HEK293 (cell line): ENCODE results near the gene RUFY2.

Source experiments
- CTCF ChIA-PET: fragments of 350-600 bp; formaldehyde crosslinking; extraction: SDS; loops from one replicate; lab custom pipeline; 2021; ENCODE audit warnings: antibody characterized with exemption; lab: Yijun Ruan, JAX
- POLR2A ChIA-PET: fragments of 300-600 bp; formaldehyde crosslinking; extraction: SDS; loops from one replicate; lab custom pipeline; 2020; ENCODE audit warnings: antibody characterized with exemption, inconsistent platforms; lab: Yijun Ruan, JAX
- H3K27ac ChIP-seq: fragments of 200-500 bp; sonication (Bioruptor generic); 2 replicates; pipeline ENCODE4 v1.5.1; 2014; ENCODE audit warnings: low read depth, low read length, control low read depth, inconsistent platforms; ENCODE audit errors: extremely low read depth
- H3K36me3 ChIP-seq, 2 experiments: fragments of 200-500 bp in 1 of 2; sonication (Bioruptor generic) in 1 of 2; 1 replicate in 1 of 2; 2 replicates in 1 of 2; pipeline ENCODE4 v1.5.1; 2014 to 2017; ENCODE audit warnings: inconsistent platforms in 2 of 2, low read length in 2 of 2; ENCODE audit not compliant: control insufficient read depth in 2 of 2, insufficient read depth in 1 of 2
- H3K4me1 ChIP-seq: fragments of 200-500 bp; sonication (Bioruptor generic); 2 replicates; pipeline ENCODE4 v1.5.1; 2014; ENCODE audit warnings: mild to moderate bottlenecking, low read length, inconsistent platforms; ENCODE audit not compliant: control insufficient read depth, insufficient read depth
- H3K4me3 ChIP-seq: 2 replicates; pipeline ENCODE4 v1.5.1; 2011; ENCODE audit warnings: low read depth, mild to moderate bottlenecking, control low read depth, low read length, moderate library complexity
- H3K9me3 ChIP-seq: fragments of 200-500 bp; sonication (Bioruptor generic); 2 replicates; pipeline ENCODE4 v1.5.1; 2014; ENCODE audit warnings: low read depth, low read length, inconsistent platforms; ENCODE audit not compliant: control insufficient read depth, insufficient read depth
- GLI4 ChIP-seq: fragments of 450-650 bp; formaldehyde crosslinking; IDR thresholded peaks from 2 replicates; pipeline ENCODE4 v1.5.1; 2016; ENCODE audit warnings: missing biosample characterization, missing genetic modification characterization
- IKZF3 ChIP-seq: fragments of 450-650 bp; IDR thresholded peaks from 2 replicates; pipeline ENCODE4 v1.5.0; 2018; ENCODE audit warnings: missing biosample characterization, mild to moderate bottlenecking, missing genetic modification characterization, moderate library complexity
- KLF8 ChIP-seq: fragments of 450-650 bp; formaldehyde crosslinking; IDR thresholded peaks from 2 replicates; pipeline ENCODE4 v1.5.1; 2016; ENCODE audit warnings: missing biosample characterization, missing genetic modification characterization
- MZF1 ChIP-seq: fragments of 450-650 bp; formaldehyde crosslinking; IDR thresholded peaks from 2 replicates; pipeline ENCODE4 v1.5.1; 2017; ENCODE audit warnings: missing biosample characterization, missing genetic modification characterization, borderline replicate concordance
- YY1 ChIP-seq: fragments of 450-650 bp; formaldehyde crosslinking; IDR thresholded peaks from 2 replicates; pipeline ENCODE4 v1.5.1; 2018; ENCODE audit warnings: missing biosample characterization, missing genetic modification characterization
- ZBTB17 ChIP-seq: fragments of 450-650 bp; formaldehyde crosslinking; IDR thresholded peaks from 2 replicates; pipeline ENCODE4 v1.5.1; 2016; ENCODE audit warnings: missing biosample characterization, missing genetic modification characterization
- ZBTB48 ChIP-seq: fragments of 450-650 bp; formaldehyde crosslinking; IDR thresholded peaks from 2 replicates; pipeline ENCODE4 v1.5.1; 2016; ENCODE audit warnings: missing biosample characterization, missing genetic modification characterization
- ZBTB7A ChIP-seq: fragments of 450-650 bp; formaldehyde crosslinking; IDR thresholded peaks from 2 replicates; pipeline ENCODE4 v1.5.1; 2016; ENCODE audit warnings: low read depth, missing biosample characterization, missing genetic modification characterization
- ZFP37 ChIP-seq: fragments of 450-650 bp; formaldehyde crosslinking; IDR thresholded peaks from 2 replicates; pipeline ENCODE4 v1.5.1; 2016; ENCODE audit warnings: missing biosample characterization, missing genetic modification characterization
- ZNF121 ChIP-seq: fragments of 450-650 bp; formaldehyde crosslinking; IDR thresholded peaks from 2 replicates; pipeline ENCODE4 v1.5.1; 2016; ENCODE audit warnings: missing biosample characterization, missing genetic modification characterization
- ZNF223 ChIP-seq: fragments of 450-650 bp; formaldehyde crosslinking; IDR thresholded peaks from 2 replicates; pipeline ENCODE4 v1.5.1; 2016; ENCODE audit warnings: missing biosample characterization, missing genetic modification characterization
- ZNF433 ChIP-seq: fragments of 450-650 bp; formaldehyde crosslinking; IDR thresholded peaks from 2 replicates; pipeline ENCODE4 v1.5.1; 2016; ENCODE audit warnings: missing biosample characterization, missing genetic modification characterization, low read depth
- ZNF654 ChIP-seq: fragments of 450-650 bp; formaldehyde crosslinking; IDR thresholded peaks from 2 replicates; pipeline ENCODE4 v1.5.1; 2016; ENCODE audit warnings: low read depth, missing biosample characterization, missing genetic modification characterization
- ZNF670 ChIP-seq: fragments of 450-650 bp; formaldehyde crosslinking; IDR thresholded peaks from 2 replicates; pipeline ENCODE4 v1.5.1; 2016; ENCODE audit warnings: missing biosample characterization, missing genetic modification characterization, low read depth
- TF ChIP-seq, protein P1 (sequence below): fragments of 450-650 bp; formaldehyde crosslinking; IDR thresholded peaks from 2 replicates; pipeline ENCODE4 v1.5.1; 2016; ENCODE audit warnings: missing biosample characterization, missing genetic modification characterization
- TF ChIP-seq, protein P2 (sequence below): fragments of 450-650 bp; formaldehyde crosslinking; IDR thresholded peaks from 2 replicates; pipeline ENCODE4 v1.5.1; 2016; ENCODE audit warnings: missing biosample characterization, missing genetic modification characterization
- TF ChIP-seq, protein P3 (sequence below): fragments of 450-650 bp; formaldehyde crosslinking; IDR thresholded peaks from 2 replicates; pipeline ENCODE4 v1.5.1; 2017; ENCODE audit warnings: missing biosample characterization, missing genetic modification characterization
- TF ChIP-seq, protein P4 (sequence below): fragments of 450-650 bp; formaldehyde crosslinking; IDR thresholded peaks from 2 replicates; pipeline ENCODE4 v1.5.1; 2017; ENCODE audit warnings: missing biosample characterization, missing genetic modification characterization
- TF ChIP-seq, protein P5 (sequence below): fragments of 450-650 bp; formaldehyde crosslinking; IDR thresholded peaks from 2 replicates; pipeline ENCODE4 v1.5.1; 2016; ENCODE audit warnings: missing biosample characterization, missing genetic modification characterization

RUFY2 gene

DNA sequence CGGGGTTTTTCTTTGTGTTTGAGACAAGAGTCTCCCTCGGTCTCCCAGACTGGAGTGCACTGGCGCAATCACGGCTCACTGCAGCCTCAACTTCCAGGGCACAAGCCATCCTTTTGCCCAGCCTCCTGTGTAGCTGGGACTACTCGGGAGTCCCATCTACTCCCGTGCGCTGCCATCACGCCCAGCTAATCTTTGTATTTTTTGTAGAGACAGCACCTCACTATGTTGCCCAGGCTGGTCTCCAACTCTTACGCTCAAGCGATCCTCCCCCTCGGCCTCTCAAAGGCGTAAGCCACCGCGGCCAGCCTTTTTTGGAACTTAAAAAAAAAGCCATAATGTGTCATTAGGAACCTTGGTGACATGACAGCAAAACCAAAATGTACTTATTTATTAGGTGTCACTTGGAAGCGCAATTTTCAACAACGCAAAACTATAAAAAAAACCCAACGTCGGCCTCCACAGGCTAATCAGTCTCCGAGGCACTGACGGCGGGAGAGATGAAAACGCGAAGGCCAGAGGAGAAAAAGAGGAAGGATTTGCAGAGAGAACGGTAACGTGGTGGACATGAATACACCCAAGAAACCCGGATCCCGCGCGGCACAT is 76.1 kb downstream of the RUFY2 start (continued):
- TF ChIP-seq ZNF433 (tag by site-specific recombination) (0 out of 2 replicates have a peak, but pooled peaks have one; percentile 3), ZFP37 (tag by site-specific recombination) (no peak), GLI4 (tag by site-specific recombination) (no peak), ZNF223 (tag by site-specific recombination) (no peak), ZNF654 (no peak), ZNF121 (0 out of 2 replicates have a peak, but pooled peaks have one; percentile 21), ZNF670 (tag by site-specific recombination) (no peak), YY1 (tag by site-specific recombination) (no peak), MZF1 (tag by site-specific recombination) (no peak), ZBTB17 (tag by site-specific recombination) (no peak)
- TF ChIP-seq, protein P1, sequence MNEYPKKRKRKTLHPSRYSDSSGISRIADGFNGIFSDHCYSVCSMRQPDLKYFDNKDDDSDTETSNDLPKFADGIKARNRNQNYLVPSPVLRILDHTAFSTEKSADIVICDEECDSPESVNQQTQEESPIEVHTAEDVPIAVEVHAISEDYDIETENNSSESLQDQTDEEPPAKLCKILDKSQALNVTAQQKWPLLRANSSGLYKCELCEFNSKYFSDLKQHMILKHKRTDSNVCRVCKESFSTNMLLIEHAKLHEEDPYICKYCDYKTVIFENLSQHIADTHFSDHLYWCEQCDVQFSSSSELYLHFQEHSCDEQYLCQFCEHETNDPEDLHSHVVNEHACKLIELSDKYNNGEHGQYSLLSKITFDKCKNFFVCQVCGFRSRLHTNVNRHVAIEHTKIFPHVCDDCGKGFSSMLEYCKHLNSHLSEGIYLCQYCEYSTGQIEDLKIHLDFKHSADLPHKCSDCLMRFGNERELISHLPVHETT (tag by site-specific recombination) = no peak
- TF ChIP-seq, protein P2, sequence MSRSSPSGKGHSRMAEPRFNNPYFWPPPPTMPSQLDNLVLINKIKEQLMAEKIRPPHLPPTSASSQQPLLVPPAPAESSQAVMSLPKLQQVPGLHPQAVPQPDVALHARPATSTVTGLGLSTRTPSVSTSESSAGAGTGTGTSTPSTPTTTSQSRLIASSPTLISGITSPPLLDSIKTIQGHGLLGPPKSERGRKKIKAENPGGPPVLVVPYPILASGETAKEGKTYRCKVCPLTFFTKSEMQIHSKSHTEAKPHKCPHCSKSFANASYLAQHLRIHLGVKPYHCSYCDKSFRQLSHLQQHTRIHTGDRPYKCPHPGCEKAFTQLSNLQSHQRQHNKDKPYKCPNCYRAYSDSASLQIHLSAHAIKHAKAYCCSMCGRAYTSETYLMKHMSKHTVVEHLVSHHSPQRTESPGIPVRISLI (tag by site-specific recombination) = 0 out of 2 replicates have a peak, but pooled peaks have one; percentile 50
- TF ChIP-seq, protein P3, sequence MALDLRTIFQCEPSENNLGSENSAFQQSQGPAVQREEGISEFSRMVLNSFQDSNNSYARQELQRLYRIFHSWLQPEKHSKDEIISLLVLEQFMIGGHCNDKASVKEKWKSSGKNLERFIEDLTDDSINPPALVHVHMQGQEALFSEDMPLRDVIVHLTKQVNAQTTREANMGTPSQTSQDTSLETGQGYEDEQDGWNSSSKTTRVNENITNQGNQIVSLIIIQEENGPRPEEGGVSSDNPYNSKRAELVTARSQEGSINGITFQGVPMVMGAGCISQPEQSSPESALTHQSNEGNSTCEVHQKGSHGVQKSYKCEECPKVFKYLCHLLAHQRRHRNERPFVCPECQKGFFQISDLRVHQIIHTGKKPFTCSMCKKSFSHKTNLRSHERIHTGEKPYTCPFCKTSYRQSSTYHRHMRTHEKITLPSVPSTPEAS = no peak

DNA sequence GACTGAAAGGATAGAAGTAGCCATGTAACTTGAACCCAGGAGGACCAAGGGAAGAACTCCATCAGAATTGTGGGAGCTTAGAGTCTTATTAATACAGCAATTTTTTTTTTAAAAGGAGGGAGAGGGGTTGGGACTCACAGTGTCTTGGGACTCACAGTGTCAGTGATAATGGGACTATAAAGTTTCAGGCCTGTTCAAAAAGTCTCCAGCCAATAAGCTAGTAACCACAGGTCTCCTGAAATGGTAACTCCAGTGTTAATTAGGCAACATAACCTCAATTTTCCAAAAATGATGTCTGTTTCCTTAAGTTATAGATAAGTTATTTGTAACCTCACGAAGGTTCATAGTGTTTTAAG is 77.6 kb downstream of the RUFY2 start:
- H3K4me1 ChIP-seq = peaks cover 5% of the 10 kb centered on the region; the same call in 1 of the 2 replicates
- H3K27ac ChIP-seq = no peak overlapping the region
- TF ChIP-seq ZBTB48 = no peak
- TF ChIP-seq ZBTB7A (tag by site-specific recombination) = no peak
- TF ChIP-seq IKZF3 (tag by site-specific recombination) = 0 out of 2 replicates have a peak, but pooled peaks have one; percentile 49
- POLR2A ChIA-PET = no interaction called here
- H3K36me3 ChIP-seq = peaks cover 0 to 3% of the 10 kb centered on the region in 2 experiments; a peak in 1 of 3 replicates
- CTCF ChIA-PET = interaction anchor here (0.6 to 1.2 kb wide), 2 partner anchors 446 to 542 kb away, joined by 3 to 5 read pairs; no protein-coding TSS in a partner anchor
- H3K9me3 ChIP-seq = no peaks in the 10 kb centered on the region
- H3K4me3 ChIP-seq = no peak overlapping the region

DNA sequence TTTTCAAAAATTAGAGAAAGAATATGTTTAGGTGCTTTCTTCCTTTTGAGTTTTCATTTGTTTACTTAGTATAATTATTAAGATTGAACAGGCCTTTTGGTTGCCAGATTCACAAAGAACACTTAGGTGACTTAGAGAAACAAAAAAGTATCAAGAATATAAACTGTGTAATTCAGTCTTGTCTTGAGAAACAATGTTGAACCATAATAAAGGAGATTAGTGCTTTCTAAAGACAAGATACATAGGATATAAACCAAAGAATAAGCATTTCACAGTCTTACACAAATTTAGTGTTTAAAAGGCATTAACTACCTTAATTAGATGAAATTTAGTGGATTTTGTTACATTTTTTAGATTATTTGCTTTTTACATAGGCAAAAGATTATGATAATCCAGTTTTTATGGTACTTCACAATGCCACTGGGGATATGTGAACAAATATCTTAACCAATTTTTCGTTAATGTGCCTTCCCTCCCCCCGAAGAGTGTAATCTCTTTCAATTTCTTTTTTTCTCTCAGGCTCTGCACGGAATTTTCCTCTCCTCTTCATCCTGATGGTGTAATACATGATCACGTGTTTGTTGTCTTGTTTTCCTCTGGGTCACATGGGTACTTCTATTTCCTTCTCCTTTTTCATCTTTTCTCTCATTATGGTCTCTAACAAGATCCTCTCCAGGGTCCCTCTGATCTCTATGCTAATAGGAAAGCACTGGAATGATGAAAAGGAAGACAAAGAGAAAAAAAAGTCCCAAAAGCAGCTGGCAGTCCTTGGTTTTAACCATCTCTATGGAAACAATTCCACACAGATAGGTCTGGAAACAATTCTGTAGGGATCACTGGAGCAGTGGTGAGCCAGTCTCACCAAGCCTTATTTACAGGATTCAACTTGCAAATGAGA is 78.9 kb downstream of the RUFY2 start:
- Histone ChIP-seq H3K4me1 (peaks cover 5% of the 10 kb centered on the region; the same call in 1 of the 2 replicates), H3K27ac (no peak overlapping the region), H3K9me3 (no peaks in the 10 kb centered on the region), H3K4me3 (no peak overlapping the region), H3K36me3 (no peaks in the 10 kb centered on the region)
- ChIA-PET CTCF (interaction anchor here (0.6 kb wide), 1 partner anchor 450 kb away, joined by 3 read pairs; no protein-coding TSS in a partner anchor), POLR2A (no interaction called here)
- TF ChIP-seq, protein P4, sequence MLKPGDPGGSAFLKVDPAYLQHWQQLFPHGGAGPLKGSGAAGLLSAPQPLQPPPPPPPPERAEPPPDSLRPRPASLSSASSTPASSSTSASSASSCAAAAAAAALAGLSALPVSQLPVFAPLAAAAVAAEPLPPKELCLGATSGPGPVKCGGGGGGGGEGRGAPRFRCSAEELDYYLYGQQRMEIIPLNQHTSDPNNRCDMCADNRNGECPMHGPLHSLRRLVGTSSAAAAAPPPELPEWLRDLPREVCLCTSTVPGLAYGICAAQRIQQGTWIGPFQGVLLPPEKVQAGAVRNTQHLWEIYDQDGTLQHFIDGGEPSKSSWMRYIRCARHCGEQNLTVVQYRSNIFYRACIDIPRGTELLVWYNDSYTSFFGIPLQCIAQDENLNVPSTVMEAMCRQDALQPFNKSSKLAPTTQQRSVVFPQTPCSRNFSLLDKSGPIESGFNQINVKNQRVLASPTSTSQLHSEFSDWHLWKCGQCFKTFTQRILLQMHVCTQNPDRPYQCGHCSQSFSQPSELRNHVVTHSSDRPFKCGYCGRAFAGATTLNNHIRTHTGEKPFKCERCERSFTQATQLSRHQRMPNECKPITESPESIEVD = peak; percentile 98
- TF ChIP-seq, protein P5, sequence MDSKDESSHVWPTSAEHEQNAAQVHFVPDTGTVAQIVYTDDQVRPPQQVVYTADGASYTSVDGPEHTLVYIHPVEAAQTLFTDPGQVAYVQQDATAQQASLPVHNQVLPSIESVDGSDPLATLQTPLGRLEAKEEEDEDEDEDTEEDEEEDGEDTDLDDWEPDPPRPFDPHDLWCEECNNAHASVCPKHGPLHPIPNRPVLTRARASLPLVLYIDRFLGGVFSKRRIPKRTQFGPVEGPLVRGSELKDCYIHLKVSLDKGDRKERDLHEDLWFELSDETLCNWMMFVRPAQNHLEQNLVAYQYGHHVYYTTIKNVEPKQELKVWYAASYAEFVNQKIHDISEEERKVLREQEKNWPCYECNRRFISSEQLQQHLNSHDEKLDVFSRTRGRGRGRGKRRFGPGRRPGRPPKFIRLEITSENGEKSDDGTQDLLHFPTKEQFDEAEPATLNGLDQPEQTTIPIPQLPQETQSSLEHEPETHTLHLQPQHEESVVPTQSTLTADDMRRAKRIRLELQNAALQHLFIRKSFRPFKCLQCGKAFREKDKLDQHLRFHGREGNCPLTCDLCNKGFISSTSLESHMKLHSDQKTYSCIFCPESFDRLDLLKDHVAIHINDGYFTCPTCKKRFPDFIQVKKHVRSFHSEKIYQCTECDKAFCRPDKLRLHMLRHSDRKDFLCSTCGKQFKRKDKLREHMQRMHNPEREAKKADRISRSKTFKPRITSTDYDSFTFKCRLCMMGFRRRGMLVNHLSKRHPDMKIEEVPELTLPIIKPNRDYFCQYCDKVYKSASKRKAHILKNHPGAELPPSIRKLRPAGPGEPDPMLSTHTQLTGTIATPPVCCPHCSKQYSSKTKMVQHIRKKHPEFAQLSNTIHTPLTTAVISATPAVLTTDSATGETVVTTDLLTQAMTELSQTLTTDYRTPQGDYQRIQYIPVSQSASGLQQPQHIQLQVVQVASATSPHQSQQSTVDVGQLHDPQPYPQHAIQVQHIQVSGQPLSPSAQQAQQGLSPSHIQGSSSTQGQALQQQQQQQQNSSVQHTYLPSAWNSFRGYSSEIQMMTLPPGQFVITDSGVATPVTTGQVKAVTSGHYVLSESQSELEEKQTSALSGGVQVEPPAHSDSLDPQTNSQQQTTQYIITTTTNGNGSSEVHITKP (tag by site-specific recombination) = peak; percentile 85
- peak; percentile 25; the same call in 1 of the 2 replicates for TF ChIP-seq KLF8 (tag by site-specific recombination)
